SK-N-SH (cell line): Measurements from ENCODE around the gene ZNF584. TPM values are rescaled to one million over a fixed set of nuclear protein-coding genes. Genes with fewer than 3 reads are reported as not detected.

Experiments
- CTCF ChIA-PET: fragments of 300-600, 350-600 bp; formaldehyde crosslinking; extraction: SDS; loops from one replicate; lab custom pipeline; 2021; lab: Yijun Ruan, JAX
- POLR2A ChIA-PET: fragments of 350-600 bp; sonication (Branson Sonifier 250); formaldehyde crosslinking; extraction: SDS; loops from one replicate; lab custom pipeline; 2020; ENCODE audit warnings: antibody characterized with exemption, inconsistent platforms; lab: Yijun Ruan, JAX
- DNase-seq: peaks from one replicate; pipeline ENCODE4 v3.0.0; 2012
- H2AFZ ChIP-seq: fragments of 200-600 bp; sonication (generic); 2 replicates; pipeline ENCODE4 v1.8.1; 2016; ENCODE audit warnings: antibody characterized with exemption, mild to moderate bottlenecking, low read depth
- H3F3A ChIP-seq: fragments of 200-600 bp; sonication (generic); replicated peaks from 2 replicates; pipeline ENCODE3; 2016; ENCODE audit warnings: antibody characterized with exemption, mild to moderate bottlenecking; ENCODE audit not compliant: insufficient read depth
- H3K27ac ChIP-seq, 2 experiments: fragments of 200-500 bp in 1 of 2; fragments of 200-600 bp in 1 of 2; sonication (Bioruptor generic) in 1 of 2; sonication (generic), shearing (Covaris generic) in 1 of 2; 2 replicates each; pipeline versions ENCODE4 v1.5.1 to v1.6.1; 2014 to 2016; ENCODE audit warnings: low read depth in 2 of 2, inconsistent platforms in 1 of 2, low read length in 1 of 2, mild to moderate bottlenecking in 1 of 2, mixed read lengths in 1 of 2
- H3K27me3 ChIP-seq: fragments of 200-600 bp; sonication (generic), shearing (Covaris generic); 2 replicates; pipeline ENCODE4 v1.6.1; 2016; ENCODE audit warnings: mixed run types; ENCODE audit not compliant: insufficient read depth
- H3K36me3 ChIP-seq, 2 experiments: fragments of 200-500 bp in 1 of 2; fragments of 200-600 bp in 1 of 2; sonication (Bioruptor generic) in 1 of 2; sonication (generic) in 1 of 2; replicated peaks in 1 of 2; 2 replicates each; pipeline versions ENCODE3 to v1.5.1; 2014 to 2016; ENCODE audit warnings: low read length in 1 of 2, mild to moderate bottlenecking in 1 of 2; ENCODE audit not compliant: insufficient read depth in 2 of 2, control insufficient read depth in 1 of 2
- H3K4me1 ChIP-seq, 2 experiments: fragments of 200-500 bp in 1 of 2; fragments of 200-600 bp in 1 of 2; sonication (Bioruptor generic) in 1 of 2; sonication (generic), shearing (Covaris generic) in 1 of 2; 2 replicates each; pipeline versions ENCODE4 v1.5.1 to v1.6.1; 2014 to 2016; ENCODE audit warnings: low read depth in 1 of 2, low read length in 1 of 2, mixed run types in 1 of 2; ENCODE audit not compliant: insufficient read depth in 2 of 2, control insufficient read depth in 1 of 2
- H3K4me2 ChIP-seq: fragments of 200-600 bp; sonication (generic), shearing (Covaris generic); 2 replicates; pipeline ENCODE4 v1.6.1; 2017; ENCODE audit warnings: mixed run types
- H3K4me3 ChIP-seq, 2 experiments: fragments of 200-500 bp in 1 of 2; fragments of 200-600 bp in 1 of 2; sonication (Bioruptor generic) in 1 of 2; sonication (generic), shearing (Covaris generic) in 1 of 2; 2 replicates each; pipeline versions ENCODE4 v1.5.1 to v1.8.1; 2014 to 2016; ENCODE audit warnings: low read depth in 2 of 2, inconsistent platforms in 1 of 2, low read length in 1 of 2, mild to moderate bottlenecking in 1 of 2, mixed read lengths in 1 of 2, moderate library complexity in 1 of 2
- H3K79me2 ChIP-seq: fragments of 200-600 bp; sonication (generic); 2 replicates; pipeline ENCODE4 v1.8.1; 2017; ENCODE audit warnings: mild to moderate bottlenecking; ENCODE audit not compliant: insufficient read depth
- H3K9ac ChIP-seq: fragments of 200-600 bp; sonication (generic); 2 replicates; pipeline ENCODE4 v1.6.1; 2017; ENCODE audit warnings: mixed run types
- H3K9me2 ChIP-seq: fragments of 200-600 bp; sonication (generic); 2 replicates; pipeline ENCODE4 v1.6.1; 2017; ENCODE audit warnings: mixed run types
- H3K9me3 ChIP-seq: fragments of 200-600 bp; sonication (generic); 2 replicates; pipeline ENCODE4 v1.6.1; 2017; ENCODE audit warnings: mixed run types, mild to moderate bottlenecking, moderate library complexity
- H4K20me1 ChIP-seq: fragments of 200-600 bp; sonication (generic); 2 replicates; pipeline ENCODE4 v1.6.1; 2017; ENCODE audit warnings: mild to moderate bottlenecking, mixed run types; ENCODE audit not compliant: insufficient read depth
- ELF1 ChIP-seq: IDR thresholded peaks from 2 replicates; pipeline ENCODE4 v1.4.0; 2012
- GABPA ChIP-seq: IDR thresholded peaks from 2 replicates; pipeline ENCODE4 v1.4.0; 2012; ENCODE audit warnings: low read depth, mild to moderate bottlenecking
- IRF3 ChIP-seq: fragments of 150-350 bp; IDR thresholded peaks from 2 replicates; pipeline ENCODE4 v1.6.1; 2016; ENCODE audit warnings: mild to moderate bottlenecking, low read depth, low read length
- JUND ChIP-seq: IDR thresholded peaks from 2 replicates; pipeline ENCODE4 v1.4.0; 2012
- MAX ChIP-seq: IDR thresholded peaks from 2 replicates; pipeline ENCODE4 v1.4.0; 2012; ENCODE audit warnings: low read depth
- MEF2A ChIP-seq: IDR thresholded peaks from 2 replicates; pipeline ENCODE4 v1.4.0; 2012; ENCODE audit warnings: low read depth, borderline replicate concordance
- MXI1 ChIP-seq: IDR thresholded peaks from 2 replicates; pipeline ENCODE4 v1.6.1; 2012; ENCODE audit warnings: mild to moderate bottlenecking, low read depth, low read length, improper control_type of control experiment
- POLR2AphosphoS5 ChIP-seq: IDR thresholded peaks from 2 replicates; pipeline ENCODE4 v1.6.1; 2012; ENCODE audit warnings: low read depth, low read length
- RFX5 ChIP-seq: IDR thresholded peaks from 2 replicates; pipeline ENCODE4 v1.6.1; 2012; ENCODE audit warnings: mild to moderate bottlenecking, improper control_type of control experiment, low read length
- SMC3 ChIP-seq: IDR thresholded peaks from 2 replicates; pipeline ENCODE4 v1.6.1; 2012; ENCODE audit warnings: low read depth, low read length, improper control_type of control experiment
- TAF1 ChIP-seq: IDR thresholded peaks from 2 replicates; pipeline ENCODE4 v1.6.1; 2012; ENCODE audit warnings: low read depth, mild to moderate bottlenecking, low read length, moderate library complexity, borderline replicate concordance
- TEAD4 ChIP-seq: IDR thresholded peaks from 2 replicates; pipeline ENCODE4 v1.4.0; 2012; ENCODE audit warnings: mild to moderate bottlenecking, borderline replicate concordance; ENCODE audit not compliant: insufficient read depth
- WGBS: methylation state at CpG from one replicate; pipeline ENCODE4 v1.1.6; 2017; ENCODE audit warnings: low lambda C conversion rate; 5-methylcytosine and 5-hydroxymethylcytosine counted together
- polyA plus RNA-seq, 3 experiments: library from polyadenylated mRNA; depleted of rRNA; stranded (reverse); fragments of >200 nt; gene quantifications; 2 replicates each; pipeline ENCODE4 v1.2.3, GENCODE V29; 2012
- TF ChIP-seq, protein P1 (sequence below): fragments of 200-600 bp; sonication (generic); IDR thresholded peaks from 2 replicates; pipeline ENCODE4 v1.6.1; 2017; ENCODE audit warnings: antibody characterized with exemption, mild to moderate bottlenecking, moderate library complexity
- TF ChIP-seq, protein P2 (sequence below): IDR thresholded peaks from 2 replicates; pipeline ENCODE4; 2012
- TF ChIP-seq, protein P3 (sequence below): IDR thresholded peaks from 2 replicates; pipeline ENCODE4 v1.4.0; 2012; ENCODE audit warnings: low read depth, borderline replicate concordance
- TF ChIP-seq, protein P4 (sequence below): fragments of 150-350 bp; IDR thresholded peaks from 2 replicates; pipeline ENCODE4 v1.6.1; 2017; ENCODE audit warnings: antibody characterized with exemption, low read length, low read depth, borderline replicate concordance

ZNF584 gene
- polyA plus RNA-seq, 1 of the 3 experiments (the other 2 are of a cell fraction), result 9.4 TPM

GRCh38 chr19:58439576-58440554 is 31.4 kb downstream of the ZNF584 start, which contains the start of gene ZNF132 (continued):
- TF ChIP-seq MAX (peak; percentile 81), ELF1 (peak; percentile 88), MXI1 (peak; percentile 54; the same call in 1 of the 2 replicates), SMC3 (no peak), TAF1 (peak; percentile 50), IRF3 (peak; percentile 32; the same call in 1 of the 2 replicates), MEF2A (no peak), POLR2AphosphoS5 (peak; percentile 62)
- TF ChIP-seq, protein P1, sequence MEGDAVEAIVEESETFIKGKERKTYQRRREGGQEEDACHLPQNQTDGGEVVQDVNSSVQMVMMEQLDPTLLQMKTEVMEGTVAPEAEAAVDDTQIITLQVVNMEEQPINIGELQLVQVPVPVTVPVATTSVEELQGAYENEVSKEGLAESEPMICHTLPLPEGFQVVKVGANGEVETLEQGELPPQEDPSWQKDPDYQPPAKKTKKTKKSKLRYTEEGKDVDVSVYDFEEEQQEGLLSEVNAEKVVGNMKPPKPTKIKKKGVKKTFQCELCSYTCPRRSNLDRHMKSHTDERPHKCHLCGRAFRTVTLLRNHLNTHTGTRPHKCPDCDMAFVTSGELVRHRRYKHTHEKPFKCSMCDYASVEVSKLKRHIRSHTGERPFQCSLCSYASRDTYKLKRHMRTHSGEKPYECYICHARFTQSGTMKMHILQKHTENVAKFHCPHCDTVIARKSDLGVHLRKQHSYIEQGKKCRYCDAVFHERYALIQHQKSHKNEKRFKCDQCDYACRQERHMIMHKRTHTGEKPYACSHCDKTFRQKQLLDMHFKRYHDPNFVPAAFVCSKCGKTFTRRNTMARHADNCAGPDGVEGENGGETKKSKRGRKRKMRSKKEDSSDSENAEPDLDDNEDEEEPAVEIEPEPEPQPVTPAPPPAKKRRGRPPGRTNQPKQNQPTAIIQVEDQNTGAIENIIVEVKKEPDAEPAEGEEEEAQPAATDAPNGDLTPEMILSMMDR, result no peak
- TF ChIP-seq, protein P2, sequence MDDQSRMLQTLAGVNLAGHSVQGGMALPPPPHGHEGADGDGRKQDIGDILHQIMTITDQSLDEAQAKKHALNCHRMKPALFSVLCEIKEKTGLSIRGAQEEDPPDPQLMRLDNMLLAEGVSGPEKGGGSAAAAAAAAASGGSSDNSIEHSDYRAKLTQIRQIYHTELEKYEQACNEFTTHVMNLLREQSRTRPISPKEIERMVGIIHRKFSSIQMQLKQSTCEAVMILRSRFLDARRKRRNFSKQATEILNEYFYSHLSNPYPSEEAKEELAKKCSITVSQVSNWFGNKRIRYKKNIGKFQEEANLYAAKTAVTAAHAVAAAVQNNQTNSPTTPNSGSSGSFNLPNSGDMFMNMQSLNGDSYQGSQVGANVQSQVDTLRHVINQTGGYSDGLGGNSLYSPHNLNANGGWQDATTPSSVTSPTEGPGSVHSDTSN, result peak; percentile 74

- H3K4me2 ChIP-seq, result peak overlapping the region; percentile 99
- H3K27me3 ChIP-seq, result no peaks in the 10 kb centered on the region
- ChIA-PET POLR2A (interaction anchor here (1.0 to 1.6 kb wide), 3 partner anchors 11 to 78 kb away, joined by 3 to 8 read pairs (median 3); partner anchors contain the start of genes ZNF324B and ZNF497), CTCF (no interaction called here)
- H3K4me3 ChIP-seq, result peak overlapping the region; percentile 83 to 87
- no peaks in the 10 kb centered on the region for H4K20me1 ChIP-seq
- H3K4me1 ChIP-seq, result peaks cover 0 to 16% of the 10 kb centered on the region in 2 experiments; a peak in 1 of 4 replicates
- 25% methylated on average over 18 of the region's 31 CpGs for WGBS
- TF ChIP-seq JUND (no peak), IRF3 (no peak), RFX5 (no peak), GABPA (no peak), TEAD4 (no peak), SMC3 (no peak)
- TF ChIP-seq, protein P3, sequence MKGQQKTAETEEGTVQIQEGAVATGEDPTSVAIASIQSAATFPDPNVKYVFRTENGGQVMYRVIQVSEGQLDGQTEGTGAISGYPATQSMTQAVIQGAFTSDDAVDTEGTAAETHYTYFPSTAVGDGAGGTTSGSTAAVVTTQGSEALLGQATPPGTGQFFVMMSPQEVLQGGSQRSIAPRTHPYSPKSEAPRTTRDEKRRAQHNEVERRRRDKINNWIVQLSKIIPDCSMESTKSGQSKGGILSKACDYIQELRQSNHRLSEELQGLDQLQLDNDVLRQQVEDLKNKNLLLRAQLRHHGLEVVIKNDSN, result no peak
- TF ChIP-seq, protein P4, sequence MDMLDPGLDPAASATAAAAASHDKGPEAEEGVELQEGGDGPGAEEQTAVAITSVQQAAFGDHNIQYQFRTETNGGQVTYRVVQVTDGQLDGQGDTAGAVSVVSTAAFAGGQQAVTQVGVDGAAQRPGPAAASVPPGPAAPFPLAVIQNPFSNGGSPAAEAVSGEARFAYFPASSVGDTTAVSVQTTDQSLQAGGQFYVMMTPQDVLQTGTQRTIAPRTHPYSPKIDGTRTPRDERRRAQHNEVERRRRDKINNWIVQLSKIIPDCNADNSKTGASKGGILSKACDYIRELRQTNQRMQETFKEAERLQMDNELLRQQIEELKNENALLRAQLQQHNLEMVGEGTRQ, result no peak
- TF ChIP-seq, protein P1, result no peak
- TF ChIP-seq, protein P2, result no peak
- H3K27ac ChIP-seq, result peak overlapping the region; percentile 56 to 69; a peak in 3 of 4 replicates
- peaks cover 13 to 24% of the 10 kb centered on the region in 2 experiments for H3K36me3 ChIP-seq
- H3K9ac ChIP-seq, result peak overlapping the region; percentile 33; the same call in 1 of the 2 replicates
- peaks cover 6% of the 10 kb centered on the region; the same call in 1 of the 2 replicates for H3K9me3 ChIP-seq
- H2AFZ ChIP-seq, result peak overlapping the region; percentile 91
- H3F3A ChIP-seq, result no peaks in the 10 kb centered on the region
- peaks cover 13% of the 10 kb centered on the region; the same call in 1 of the 2 replicates for H3K79me2 ChIP-seq
- H3K9me2 ChIP-seq, result no peaks in the 10 kb centered on the region
- DNase-seq, result no peak
Observed at GRCh38 chr19:58440556-58440955, 32.1 kb downstream of the ZNF584 start.
